GM12801 (cell line): Measurements from ENCODE around the gene SMURF2.

Experiments
- CTCF ChIP-seq: IDR thresholded peaks from one replicate; pipeline ENCODE4 v1.5.1; 2011; ENCODE audit warnings: control low read depth; ENCODE audit not compliant: insufficient read length; ENCODE audit errors: extremely low read depth

SMURF2 gene

GRCh38 chr17:64580384-64581315 lies 81.5 kb downstream of the SMURF2 start:
- TF ChIP-seq CTCF = no peak

- TF ChIP-seq CTCF = no peak
Observed at GRCh38 chr17:64579917-64580316, 82.2 kb downstream of the SMURF2 start.

GRCh38 chr17:64575431-64575830 lies 86.7 kb downstream of the SMURF2 start:
- no peak for TF ChIP-seq CTCF

GRCh38 chr17:64574646-64575045 lies 87.5 kb downstream of the SMURF2 start:
- no peak for TF ChIP-seq CTCF

GRCh38 chr17:64573214-64573613 lies 88.9 kb downstream of the SMURF2 start:
- no peak for TF ChIP-seq CTCF

GRCh38 chr17:64572682-64573154 lies 89.4 kb downstream of the SMURF2 start:
- TF ChIP-seq CTCF = no peak

GRCh38 chr17:64571746-64572145 lies 90.4 kb downstream of the SMURF2 start:
- no peak for TF ChIP-seq CTCF
